Esophagus muscularis mucosa (tissue), 4 donors: ENCODE measurements around the gene LRR1. TPM values are rescaled to one million over a fixed set of nuclear protein-coding genes. Genes with fewer than 3 reads are reported as not detected.

Source experiments
- DNase-seq: peaks from one replicate; pipeline ENCODE4 v3.0.0-alpha.2; 2017; ENCODE audit errors: extremely low spot score
- H3K27ac ChIP-seq, 4 donors: fragments of 200-600 bp; sonication (generic); replicated peaks in 1 of 4; 1 replicate in 3 of 4; 2 replicates in 1 of 4; pipeline ENCODE4 v1.5.1; 2016 to 2019; ENCODE audit warnings: mild to moderate bottlenecking in 1 of 4
- H3K27me3 ChIP-seq, 4 donors: fragments of 200-600 bp; sonication (generic); one replicate each; pipeline versions ENCODE4 v1.5.1 to v1.6.0; 2016 to 2019
- H3K36me3 ChIP-seq, 4 donors: fragments of 200-600 bp; sonication (generic); one replicate each; pipeline ENCODE4 v1.5.1; 2016 to 2019
- H3K4me1 ChIP-seq, 4 donors: fragments of 200-600 bp; sonication (generic); one replicate each; pipeline ENCODE4 v1.5.1; 2016 to 2019
- H3K4me3 ChIP-seq, 4 donors: fragments of 200-600 bp; sonication (generic); 1 replicate in 2 of 4; 2 replicates in 2 of 4; pipeline ENCODE4 v1.5.1; 2016 to 2019; ENCODE audit warnings: mild to moderate bottlenecking in 4 of 4, moderate library complexity in 1 of 4
- H3K9me3 ChIP-seq, 4 donors: fragments of 200-600 bp; sonication (generic); 1 replicate in 3 of 4; 2 replicates in 1 of 4; pipeline ENCODE4 v1.5.1; 2016 to 2019
- EP300 ChIP-seq: sonication (generic); formaldehyde crosslinking; IDR thresholded peaks from one replicate; pipeline ENCODE4 v1.6.1; 2017; ENCODE audit warnings: antibody characterized with exemption
- POLR2A ChIP-seq: fragments of 450-650 bp; IDR thresholded peaks from one replicate; pipeline ENCODE4 v1.6.1; 2017; ENCODE audit warnings: antibody characterized with exemption, moderate library complexity, mild to moderate bottlenecking, low read depth
- POLR2AphosphoS5 ChIP-seq, 2 donors: sonication (generic); formaldehyde crosslinking; IDR thresholded peaks; one replicate each; pipeline ENCODE4 v1.6.1; 2017; ENCODE audit warnings: antibody characterized with exemption in 2 of 2
- WGBS: methylation state at CpG from one replicate; pipeline ENCODE4 v1.1.5; 2018; 5-methylcytosine and 5-hydroxymethylcytosine counted together
- intact Hi-C: fragments of 100-400 bp; cut with DNase I; formaldehyde crosslinking; loops from one replicate; pipeline ENCODE4 v1.15.1; 2023
- total RNA-seq, 4 donors: library from RNA; depleted of rRNA; stranded (reverse); fragments of >200 nt; gene quantifications; one replicate each; pipeline versions ENCODE4 v1.1.0 to v1.2.1, GENCODE V29; 2016
- TF ChIP-seq, protein P1 (sequence below), 3 experiments: fragments of 200-600 bp in 2 of 3; fragments of 450-650 bp in 1 of 3; sonication (generic) in 2 of 3; IDR thresholded peaks; one replicate each; pipeline ENCODE4 v1.5.1; 2017 to 2019; ENCODE audit warnings: antibody characterized with exemption in 3 of 3, mild to moderate bottlenecking in 2 of 3, moderate library complexity in 1 of 3

The LRR1 gene
- total RNA-seq, 4 donors from 2014 or later, result 8.6 to 17.8 (median 10.3) TPM

DNA sequence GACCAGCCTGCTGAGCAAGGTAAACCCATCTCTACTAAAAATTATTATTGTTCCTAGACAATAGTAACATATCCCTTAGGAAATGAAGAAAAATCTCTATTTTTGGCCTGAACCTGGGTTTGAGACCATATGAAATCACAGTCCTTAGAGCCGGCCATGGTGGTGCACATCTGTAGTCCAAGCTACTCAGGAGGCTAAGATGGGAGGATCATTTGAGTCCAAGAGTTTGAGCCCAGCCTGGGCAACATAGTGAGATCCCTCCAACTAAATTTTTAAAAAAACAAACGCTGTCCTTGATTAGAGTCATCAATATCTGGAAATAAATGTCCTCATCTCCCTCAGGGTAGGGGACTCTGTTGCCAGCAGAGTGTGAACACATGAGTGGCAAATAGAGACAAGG, 47.2 kb upstream of the LRR1 start:
- Histone ChIP-seq H3K27ac (no peak overlapping the region), H3K4me3 (no peak overlapping the region), H3K4me1 (no peaks in the 10 kb centered on the region), H3K27me3 (no peaks in the 10 kb centered on the region), H3K9me3 (no peaks in the 10 kb centered on the region), H3K36me3 (no peaks in the 10 kb centered on the region)
- no peak for DNase-seq
- intact Hi-C loops, result no loop called here
- TF ChIP-seq POLR2AphosphoS5 (IDR thresholded peaks at IDR 0.05) (no peak), EP300 (no peak), POLR2A (no peak)
- TF ChIP-seq, protein P1, sequence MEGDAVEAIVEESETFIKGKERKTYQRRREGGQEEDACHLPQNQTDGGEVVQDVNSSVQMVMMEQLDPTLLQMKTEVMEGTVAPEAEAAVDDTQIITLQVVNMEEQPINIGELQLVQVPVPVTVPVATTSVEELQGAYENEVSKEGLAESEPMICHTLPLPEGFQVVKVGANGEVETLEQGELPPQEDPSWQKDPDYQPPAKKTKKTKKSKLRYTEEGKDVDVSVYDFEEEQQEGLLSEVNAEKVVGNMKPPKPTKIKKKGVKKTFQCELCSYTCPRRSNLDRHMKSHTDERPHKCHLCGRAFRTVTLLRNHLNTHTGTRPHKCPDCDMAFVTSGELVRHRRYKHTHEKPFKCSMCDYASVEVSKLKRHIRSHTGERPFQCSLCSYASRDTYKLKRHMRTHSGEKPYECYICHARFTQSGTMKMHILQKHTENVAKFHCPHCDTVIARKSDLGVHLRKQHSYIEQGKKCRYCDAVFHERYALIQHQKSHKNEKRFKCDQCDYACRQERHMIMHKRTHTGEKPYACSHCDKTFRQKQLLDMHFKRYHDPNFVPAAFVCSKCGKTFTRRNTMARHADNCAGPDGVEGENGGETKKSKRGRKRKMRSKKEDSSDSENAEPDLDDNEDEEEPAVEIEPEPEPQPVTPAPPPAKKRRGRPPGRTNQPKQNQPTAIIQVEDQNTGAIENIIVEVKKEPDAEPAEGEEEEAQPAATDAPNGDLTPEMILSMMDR (IDR thresholded peaks at IDR 0.05), result no peak
- WGBS, result 75% methylated on average over 2 of the region's 2 CpGs

DNA sequence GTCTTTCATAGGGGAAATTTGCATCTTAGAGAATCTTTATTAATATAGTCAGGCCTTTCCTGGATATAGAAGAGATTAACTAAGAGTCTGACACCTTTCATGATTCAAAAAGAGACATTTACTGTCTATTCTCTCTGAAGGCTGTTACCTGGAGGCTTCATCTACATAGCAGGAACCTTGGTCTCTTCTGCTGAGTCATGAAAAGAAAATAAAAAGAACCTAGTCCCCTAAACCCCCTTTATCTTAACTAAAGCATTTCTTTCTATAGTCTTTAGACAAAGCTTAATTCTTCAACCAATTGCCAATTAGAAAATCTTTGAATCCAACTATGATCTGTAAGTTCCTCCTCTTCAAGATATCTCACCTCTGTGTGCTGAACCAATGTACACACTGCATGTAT, 45.6 kb upstream of the LRR1 start:
- no peaks in the 10 kb centered on the region for H3K36me3 ChIP-seq
- no peaks in the 10 kb centered on the region for H3K27me3 ChIP-seq
- H3K4me3 ChIP-seq, result no peak overlapping the region
- intact Hi-C loops, result no loop called here
- no peak overlapping the region for H3K27ac ChIP-seq
- no peaks in the 10 kb centered on the region for H3K9me3 ChIP-seq
- TF ChIP-seq, protein P1 (IDR thresholded peaks at IDR 0.05), result no peak
- TF ChIP-seq EP300, result no peak
- no peak for TF ChIP-seq POLR2A
- no peak for TF ChIP-seq POLR2AphosphoS5 (IDR thresholded peaks at IDR 0.05)
- no peaks in the 10 kb centered on the region for H3K4me1 ChIP-seq
- no peak for DNase-seq

DNA sequence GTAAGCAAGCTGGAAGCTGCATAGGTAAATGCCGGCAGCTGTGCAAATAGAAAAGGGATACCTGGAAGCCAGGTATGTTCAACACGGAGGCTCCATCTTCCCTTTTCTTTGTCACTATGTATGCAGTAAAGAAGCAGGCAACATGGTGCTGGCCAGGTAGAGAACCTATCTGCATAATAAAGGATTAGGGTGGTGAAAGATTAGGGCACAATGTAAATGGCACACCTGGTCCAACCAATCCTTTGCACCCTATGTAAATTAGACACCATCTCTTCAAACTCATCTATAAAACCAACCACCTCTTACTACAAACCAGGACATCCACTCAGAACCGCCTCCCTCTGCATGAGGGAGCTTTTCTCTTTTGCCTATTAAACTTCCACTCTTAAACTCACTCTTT, 44.8 kb upstream of the LRR1 start:
- intact Hi-C loops, result no loop called here
- WGBS, result 59% methylated on average over 3 of the region's 3 CpGs
- no peaks in the 10 kb centered on the region for H3K27me3 ChIP-seq
- H3K4me1 ChIP-seq, result no peaks in the 10 kb centered on the region
- no peak for DNase-seq
- H3K4me3 ChIP-seq, result no peak overlapping the region
- TF ChIP-seq POLR2AphosphoS5 (IDR thresholded peaks at IDR 0.05) (no peak), POLR2A (no peak), EP300 (no peak)
- TF ChIP-seq, protein P1 (IDR thresholded peaks at IDR 0.05), result no peak
- H3K36me3 ChIP-seq, result no peaks in the 10 kb centered on the region
- H3K27ac ChIP-seq, result no peak overlapping the region
- H3K9me3 ChIP-seq, result no peaks in the 10 kb centered on the region

DNA sequence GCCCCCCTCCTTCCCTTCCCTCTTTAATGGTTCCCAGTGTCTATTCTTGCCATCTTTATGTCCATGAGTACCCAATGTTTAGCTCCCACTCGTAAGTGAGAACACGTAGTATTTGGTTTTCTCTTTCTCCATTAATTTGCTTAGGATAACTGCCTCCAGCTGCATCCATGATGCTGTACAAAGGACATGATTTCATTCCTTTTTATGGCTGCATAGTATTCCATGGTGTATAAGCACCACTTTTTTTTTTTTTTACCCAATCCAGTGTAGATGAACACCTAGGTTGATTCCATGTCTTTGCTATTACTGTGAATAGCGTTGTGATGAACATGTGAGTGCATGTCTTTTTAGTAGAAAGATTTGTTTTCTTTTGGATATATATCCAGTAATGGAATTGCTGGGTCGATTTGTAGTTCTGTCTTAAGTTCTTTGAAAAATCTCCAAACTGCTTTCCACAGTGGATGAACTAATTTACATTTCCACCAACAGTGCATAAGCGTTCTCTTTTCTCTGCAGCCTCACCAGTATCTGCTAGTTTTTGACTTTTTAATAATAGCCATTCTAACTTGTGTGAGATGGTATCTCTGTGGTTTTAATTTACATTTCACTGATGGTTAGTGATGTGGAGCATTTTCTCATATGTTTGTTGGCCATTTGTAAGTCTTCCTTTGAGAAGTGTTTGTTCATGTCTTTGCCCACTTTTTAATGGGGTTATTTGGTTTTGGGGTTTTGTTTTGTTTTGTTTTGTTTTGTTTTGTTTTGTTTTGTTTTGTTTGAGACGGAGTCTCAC, 38.6 kb upstream of the LRR1 start:
- Histone ChIP-seq H3K4me3 (no peak overlapping the region), H3K4me1 (no peaks in the 10 kb centered on the region), H3K36me3 (no peaks in the 10 kb centered on the region), H3K27me3 (no peaks in the 10 kb centered on the region), H3K9me3 (no peaks in the 10 kb centered on the region), H3K27ac (no peak overlapping the region)
- intact Hi-C loops, result no loop called here
- WGBS, result 89% methylated on average over 6 of the region's 6 CpGs
- DNase-seq, result no peak
- no peak for TF ChIP-seq POLR2A
- no peak for TF ChIP-seq EP300
- TF ChIP-seq, protein P1 (IDR thresholded peaks at IDR 0.05), result no peak

DNA sequence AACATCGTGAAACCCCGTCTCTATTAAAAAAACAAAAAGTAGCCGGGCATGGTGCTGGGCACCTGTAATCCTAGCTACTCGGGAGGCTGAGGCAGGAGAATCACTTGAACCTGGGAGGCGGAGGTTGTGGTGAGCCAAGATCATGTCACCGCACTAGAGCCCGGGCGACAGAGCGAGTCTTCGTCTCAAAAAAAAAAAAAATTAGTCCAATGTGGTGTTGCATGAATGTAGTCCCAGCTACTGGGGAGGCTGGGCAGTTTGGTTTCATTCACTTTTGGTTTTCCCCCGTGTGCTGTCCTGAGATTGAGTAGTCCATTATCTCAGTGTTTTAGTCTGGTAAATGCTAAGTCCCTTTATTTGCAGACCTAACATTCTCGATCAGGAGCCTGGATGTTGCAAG, 32.0 kb upstream of the LRR1 start:
- 94% methylated on average over 12 of the region's 12 CpGs for WGBS
- no peaks in the 10 kb centered on the region for H3K36me3 ChIP-seq
- TF ChIP-seq, protein P1 (IDR thresholded peaks at IDR 0.05), result no peak
- TF ChIP-seq POLR2AphosphoS5 (IDR thresholded peaks at IDR 0.05), result no peak
- no peak for TF ChIP-seq POLR2A
- no peak for TF ChIP-seq EP300
- H3K4me1 ChIP-seq, result no peaks in the 10 kb centered on the region
- no peak overlapping the region for H3K27ac ChIP-seq
- intact Hi-C loops, result no loop called here
- H3K27me3 ChIP-seq, result no peaks in the 10 kb centered on the region
- no peaks in the 10 kb centered on the region for H3K9me3 ChIP-seq
- no peak for DNase-seq
- no peak overlapping the region for H3K4me3 ChIP-seq
